ENCODE data around the gene CDK6. TPM values are rescaled to one million over a fixed set of nuclear protein-coding genes. Genes with fewer than 3 reads are reported as not detected.

CDK6 gene
- total RNA-seq, 1 experiment from 2014 or later, result 41.4 TPM

DNA sequence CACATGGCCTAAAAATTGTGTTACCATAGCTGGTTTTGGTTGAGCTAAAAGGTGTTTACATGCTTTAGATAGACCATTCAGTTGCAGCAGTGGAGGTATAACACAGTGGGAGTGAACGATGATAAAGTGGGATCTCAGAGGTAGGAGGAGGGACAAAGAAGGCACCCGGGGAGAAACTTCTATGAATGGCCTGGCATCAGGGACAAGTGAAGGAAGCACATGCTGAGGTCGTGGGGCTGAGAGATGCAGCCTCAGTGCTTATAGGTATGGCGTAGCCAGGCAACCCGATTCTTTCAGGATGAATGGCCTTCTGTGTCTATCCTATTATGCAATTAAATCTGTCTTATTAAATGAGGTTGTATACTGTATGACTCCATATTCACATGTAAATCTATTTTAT is 3.9 kb upstream of the CDK6 start:
- DNase-seq (ENCODE audit: low read depth, low spot score), result no peak
- ChIA-PET RAD21 (ENCODE audit: low non-redundant PET in 1 of 2, low total read pairs in 2 of 2, uncharacterized antibody in 2 of 2, unreplicated experiment in 2 of 2) (no interaction called here), CTCF (no interaction called here), POLR2A (no interaction called here)
- Histone ChIP-seq H3K9me2 (ENCODE audit: insufficient read depth) (no peaks in the 10 kb centered on the region), H3K4me2 (ENCODE audit: low read length) (no peak overlapping the region), H3K4me3 (replicated peaks in 1 of 2; ENCODE audit: low read depth in 1 of 2, low read length in 2 of 2) (no peak overlapping the region), H3K9ac (ENCODE audit: low read length) (no peak overlapping the region), H3K27ac (ENCODE audit: low read depth, low read length) (no peak overlapping the region), H3K36me3 (ENCODE audit: control insufficient read depth in 1 of 2, insufficient read depth in 2 of 2, low read length in 2 of 2) (no peaks in the 10 kb centered on the region), H4K20me1 (ENCODE audit: insufficient read depth) (no peaks in the 10 kb centered on the region), H3K79me2 (ENCODE audit: insufficient read depth, low read length) (peaks cover 8% of the 10 kb centered on the region; the same call in 1 of the 2 replicates), H2AFZ (ENCODE audit: low read depth, low read length, poor library complexity, severe bottlenecking) (no peak overlapping the region), H3K9me3 (ENCODE audit: control insufficient read depth in 1 of 2, insufficient read depth in 1 of 2, low read depth in 1 of 2, low read length in 2 of 2) (no peaks in the 10 kb centered on the region), H3K27me3 (ENCODE audit: insufficient read depth, low read length) (no peaks in the 10 kb centered on the region), H3K4me1 (ENCODE audit: control insufficient read depth in 1 of 2, insufficient read depth in 2 of 2, low read length in 2 of 2) (peaks cover 0 to 10% of the 10 kb centered on the region in 2 experiments; a peak in 3 of 4 replicates)
- ATAC-seq, result no peak
- BruUV-seq (replicated peaks), result no TSS peak
- TF ChIP-seq JUND (IDR thresholded peaks at IDR 0.05) (no peak), CEBPB (IDR thresholded peaks at IDR 0.05; ENCODE audit: low read depth) (no peak), REST (IDR thresholded peaks at IDR 0.05; ENCODE audit: low read depth) (no peak), ZFX (IDR thresholded peaks at IDR 0.05) (no peak), ELF1 (IDR thresholded peaks at IDR 0.05; ENCODE audit: borderline replicate concordance, low read depth) (no peak), TCF7L2 (IDR thresholded peaks at IDR 0.05; ENCODE audit: borderline replicate concordance, extremely low read depth, insufficient read depth, insufficient read length) (no peak), POLR2A (IDR thresholded peaks at IDR 0.05; ENCODE audit: borderline replicate concordance, extremely low read depth, insufficient read depth, insufficient read length) (no peak), YY1 (IDR thresholded peaks at IDR 0.05; ENCODE audit: extremely low read depth, insufficient replicate concordance, low read depth, low read length) (no peak), FOSL1 (IDR thresholded peaks at IDR 0.05; ENCODE audit: low read depth) (no peak), ZNF274 (IDR thresholded peaks at IDR 0.05; ENCODE audit: low read depth, low read length) (no peak), CBX3 (IDR thresholded peaks at IDR 0.05; ENCODE audit: low read depth) (no peak), ATF3 (IDR thresholded peaks at IDR 0.05) (no peak), SRF (IDR thresholded peaks at IDR 0.05; ENCODE audit: low read depth) (no peak), SIN3A (IDR thresholded peaks at IDR 0.05; ENCODE audit: low read depth) (no peak), SP1 (IDR thresholded peaks at IDR 0.05; ENCODE audit: low read depth) (no peak), CTCF (IDR thresholded peaks at IDR 0.05 in 2 of 3, conservative IDR thresholded peaks at IDR 0.05 in 1 of 3; ENCODE audit: borderline replicate concordance in 1 of 3, insufficient read depth in 1 of 3, low read depth in 2 of 3, low read length in 2 of 3) (no peak), EZH2 (IDR thresholded peaks at IDR 0.05) (no peak), EZH2phosphoT487 (IDR thresholded peaks at IDR 0.05; ENCODE audit: borderline replicate concordance) (no peak)
- TF ChIP-seq, protein P1, sequence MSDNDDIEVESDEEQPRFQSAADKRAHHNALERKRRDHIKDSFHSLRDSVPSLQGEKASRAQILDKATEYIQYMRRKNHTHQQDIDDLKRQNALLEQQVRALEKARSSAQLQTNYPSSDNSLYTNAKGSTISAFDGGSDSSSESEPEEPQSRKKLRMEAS (IDR thresholded peaks at IDR 0.05), result no peak
- TF ChIP-seq, protein P2, sequence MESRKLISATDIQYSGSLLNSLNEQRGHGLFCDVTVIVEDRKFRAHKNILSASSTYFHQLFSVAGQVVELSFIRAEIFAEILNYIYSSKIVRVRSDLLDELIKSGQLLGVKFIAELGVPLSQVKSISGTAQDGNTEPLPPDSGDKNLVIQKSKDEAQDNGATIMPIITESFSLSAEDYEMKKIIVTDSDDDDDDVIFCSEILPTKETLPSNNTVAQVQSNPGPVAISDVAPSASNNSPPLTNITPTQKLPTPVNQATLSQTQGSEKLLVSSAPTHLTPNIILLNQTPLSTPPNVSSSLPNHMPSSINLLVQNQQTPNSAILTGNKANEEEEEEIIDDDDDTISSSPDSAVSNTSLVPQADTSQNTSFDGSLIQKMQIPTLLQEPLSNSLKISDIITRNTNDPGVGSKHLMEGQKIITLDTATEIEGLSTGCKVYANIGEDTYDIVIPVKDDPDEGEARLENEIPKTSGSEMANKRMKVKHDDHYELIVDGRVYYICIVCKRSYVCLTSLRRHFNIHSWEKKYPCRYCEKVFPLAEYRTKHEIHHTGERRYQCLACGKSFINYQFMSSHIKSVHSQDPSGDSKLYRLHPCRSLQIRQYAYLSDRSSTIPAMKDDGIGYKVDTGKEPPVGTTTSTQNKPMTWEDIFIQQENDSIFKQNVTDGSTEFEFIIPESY (IDR thresholded peaks at IDR 0.05; ENCODE audit: extremely low read depth, insufficient replicate concordance, low read length), result no peak
- intact Hi-C loops (cut with micrococcal nuclease), result no loop called here

All from HCT116 (cell line).